ENCODE measurements around the gene ZNF775.

GRCh38 chr7:150421831-150422230, 42.7 kb downstream of the ZNF775 start:
- TF ChIP-seq SP1 (IDR thresholded peaks at IDR 0.05) (no peak), ARNT (IDR thresholded peaks at IDR 0.05) (no peak)
